T-helper 2 cell treated with Interferon-gamma antibody and Interleukin-4, amounts not matched to agents 5 μg/mL and 100 μg/mL, for 36 hours (primary cell): ENCODE measurements around the gene AGTPBP1.
A peak's percentile ranks its signal among the peaks of the same experiment; 100 is the strongest.

Experiments
- DNase-seq: peaks from one replicate; pipeline ENCODE4 v3.0.0; 2021; ENCODE audit warnings: low spot score
- H3K27ac Mint-ChIP-seq: one replicate; pipeline ENCODE4 v1.8.0; 2021; ENCODE audit warnings: mild to moderate bottlenecking, mixed read lengths
- H3K27me3 Mint-ChIP-seq: one replicate; pipeline ENCODE4 v1.8.0; 2021; ENCODE audit warnings: low read depth, mixed read lengths
- H3K36me3 Mint-ChIP-seq: one replicate; pipeline ENCODE4 v1.8.0; 2021; ENCODE audit warnings: low read depth, mixed read lengths
- H3K4me1 Mint-ChIP-seq: one replicate; pipeline ENCODE4 v1.8.0; 2021; ENCODE audit warnings: low read depth, mixed read lengths
- H3K4me3 Mint-ChIP-seq: one replicate; pipeline ENCODE4 v1.8.0; 2022; ENCODE audit warnings: mild to moderate bottlenecking, moderate library complexity, mixed read lengths
- H3K9me3 Mint-ChIP-seq: one replicate; pipeline ENCODE4 v1.8.0; 2021; ENCODE audit warnings: mixed read lengths

Gene AGTPBP1

GRCh38 chr9:85528142-85528541 lies 213.6 kb downstream of the AGTPBP1 start:
- Mint-ChIP-seq H3K27ac (no peak overlapping the region), H3K36me3 (no peaks in the 10 kb centered on the region)

GRCh38 chr9:85527331-85528020 lies 214.3 kb downstream of the AGTPBP1 start:
- no peak overlapping the region for H3K27ac Mint-ChIP-seq
- no peak for DNase-seq
- H3K9me3 Mint-ChIP-seq = no peaks in the 10 kb centered on the region
- H3K4me3 Mint-ChIP-seq = no peak overlapping the region
- H3K4me1 Mint-ChIP-seq = peaks cover 2% of the 10 kb centered on the region
- H3K27me3 Mint-ChIP-seq = peaks cover 25% of the 10 kb centered on the region
- no peaks in the 10 kb centered on the region for H3K36me3 Mint-ChIP-seq

More at GRCh38 chr9:85528142-85528541, 213.6 kb downstream of the AGTPBP1 start:
- peaks cover 2% of the 10 kb centered on the region for H3K4me1 Mint-ChIP-seq
- peaks cover 18% of the 10 kb centered on the region for H3K27me3 Mint-ChIP-seq
- no peak for DNase-seq
- H3K9me3 Mint-ChIP-seq = no peaks in the 10 kb centered on the region
- H3K4me3 Mint-ChIP-seq = no peak overlapping the region

- Mint-ChIP-seq H3K4me3 (no peak overlapping the region), H3K27me3 (peaks cover 40% of the 10 kb centered on the region)
- DNase-seq = no peak
Measured at GRCh38 chr9:85524531-85524930, 217.2 kb downstream of the AGTPBP1 start.

GRCh38 chr9:85523202-85523601 lies 218.6 kb downstream of the AGTPBP1 start:
- DNase-seq = no peak
- peaks cover 40% of the 10 kb centered on the region for H3K27me3 Mint-ChIP-seq
- peaks cover 2% of the 10 kb centered on the region for H3K4me1 Mint-ChIP-seq
- no peak overlapping the region for H3K27ac Mint-ChIP-seq
- H3K36me3 Mint-ChIP-seq = no peaks in the 10 kb centered on the region
- H3K4me3 Mint-ChIP-seq = peak overlapping the region; percentile 59
- H3K9me3 Mint-ChIP-seq = no peaks in the 10 kb centered on the region

More at GRCh38 chr9:85524531-85524930, 217.2 kb downstream of the AGTPBP1 start:
- no peaks in the 10 kb centered on the region for H3K9me3 Mint-ChIP-seq
- H3K4me1 Mint-ChIP-seq = peaks cover 2% of the 10 kb centered on the region
- no peak overlapping the region for H3K27ac Mint-ChIP-seq
- H3K36me3 Mint-ChIP-seq = no peaks in the 10 kb centered on the region

GRCh38 chr9:85522459-85523092 lies 219.2 kb downstream of the AGTPBP1 start:
- peak overlapping the region; percentile 59 for H3K4me3 Mint-ChIP-seq
- H3K36me3 Mint-ChIP-seq = no peaks in the 10 kb centered on the region
- peaks cover 2% of the 10 kb centered on the region for H3K4me1 Mint-ChIP-seq
- H3K27me3 Mint-ChIP-seq = peaks cover 40% of the 10 kb centered on the region
- peak; percentile 23 for DNase-seq
- H3K9me3 Mint-ChIP-seq = no peaks in the 10 kb centered on the region
- H3K27ac Mint-ChIP-seq = no peak overlapping the region

- Mint-ChIP-seq H3K4me3 (no peak overlapping the region), H3K9me3 (no peaks in the 10 kb centered on the region), H3K27me3 (peaks cover 40% of the 10 kb centered on the region), H3K27ac (no peak overlapping the region), H3K36me3 (no peaks in the 10 kb centered on the region), H3K4me1 (peaks cover 2% of the 10 kb centered on the region)
- no peak for DNase-seq
Measured at GRCh38 chr9:85521371-85522197, 220.2 kb downstream of the AGTPBP1 start.

- Mint-ChIP-seq H3K4me3 (no peak overlapping the region), H3K27ac (no peak overlapping the region), H3K36me3 (no peaks in the 10 kb centered on the region), H3K9me3 (no peaks in the 10 kb centered on the region), H3K4me1 (no peaks in the 10 kb centered on the region), H3K27me3 (peaks cover 11% of the 10 kb centered on the region)
- no peak for DNase-seq
Measured at GRCh38 chr9:85516976-85517637, 224.6 kb downstream of the AGTPBP1 start.

GRCh38 chr9:85516455-85516854 lies 225.3 kb downstream of the AGTPBP1 start:
- no peak overlapping the region for H3K4me3 Mint-ChIP-seq
- no peaks in the 10 kb centered on the region for H3K36me3 Mint-ChIP-seq
- peaks cover 6% of the 10 kb centered on the region for H3K27me3 Mint-ChIP-seq
- H3K4me1 Mint-ChIP-seq = no peaks in the 10 kb centered on the region
- DNase-seq = no peak
- no peaks in the 10 kb centered on the region for H3K9me3 Mint-ChIP-seq
- H3K27ac Mint-ChIP-seq = no peak overlapping the region

- DNase-seq = no peak
- Mint-ChIP-seq H3K4me1 (no peaks in the 10 kb centered on the region), H3K27ac (no peak overlapping the region), H3K9me3 (no peaks in the 10 kb centered on the region), H3K27me3 (peaks cover 3% of the 10 kb centered on the region), H3K36me3 (no peaks in the 10 kb centered on the region), H3K4me3 (no peak overlapping the region)
Measured at GRCh38 chr9:85515021-85515420, 226.7 kb downstream of the AGTPBP1 start.

- Mint-ChIP-seq H3K27ac (no peak overlapping the region), H3K9me3 (no peaks in the 10 kb centered on the region), H3K36me3 (no peaks in the 10 kb centered on the region), H3K4me1 (no peaks in the 10 kb centered on the region), H3K27me3 (peaks cover 3% of the 10 kb centered on the region), H3K4me3 (no peak overlapping the region)
- no peak for DNase-seq
Measured at GRCh38 chr9:85514256-85514655, 227.5 kb downstream of the AGTPBP1 start.

- H3K9me3 Mint-ChIP-seq = no peaks in the 10 kb centered on the region
- H3K27me3 Mint-ChIP-seq = peaks cover 11% of the 10 kb centered on the region
- no peak overlapping the region for H3K4me3 Mint-ChIP-seq
- no peaks in the 10 kb centered on the region for H3K36me3 Mint-ChIP-seq
- no peaks in the 10 kb centered on the region for H3K4me1 Mint-ChIP-seq
- DNase-seq = no peak
- no peak overlapping the region for H3K27ac Mint-ChIP-seq
Measured at GRCh38 chr9:85511746-85512145, 230.0 kb downstream of the AGTPBP1 start.

GRCh38 chr9:85510830-85511504 lies 230.8 kb downstream of the AGTPBP1 start:
- no peak overlapping the region for H3K27ac Mint-ChIP-seq
- DNase-seq = no peak
- H3K4me1 Mint-ChIP-seq = no peaks in the 10 kb centered on the region
- H3K36me3 Mint-ChIP-seq = no peaks in the 10 kb centered on the region
- H3K4me3 Mint-ChIP-seq = no peak overlapping the region
- no peaks in the 10 kb centered on the region for H3K9me3 Mint-ChIP-seq
- H3K27me3 Mint-ChIP-seq = peaks cover 11% of the 10 kb centered on the region

- Mint-ChIP-seq H3K27ac (no peak overlapping the region), H3K9me3 (no peaks in the 10 kb centered on the region)
- DNase-seq = no peak
Measured at GRCh38 chr9:85508616-85509015, 233.1 kb downstream of the AGTPBP1 start.

More at GRCh38 chr9:85508616-85509015, 233.1 kb downstream of the AGTPBP1 start:
- Mint-ChIP-seq H3K4me3 (no peak overlapping the region), H3K27me3 (peaks cover 11% of the 10 kb centered on the region), H3K36me3 (no peaks in the 10 kb centered on the region), H3K4me1 (no peaks in the 10 kb centered on the region)
